HFFc6 (cell line): ENCODE results near the gene FOXP1. TPM values are rescaled to one million over a fixed set of nuclear protein-coding genes. Genes with fewer than 3 reads are reported as not detected.

ENCODE experiments used
- DNase-seq: peaks from one replicate; pipeline ENCODE4 v3.0.0-alpha.2; 2018
- H3K27ac Mint-ChIP-seq: 2 replicates; pipeline ENCODE4 v1.8.0; 2020; ENCODE audit warnings: mild to moderate bottlenecking, mixed read lengths
- H3K27me3 Mint-ChIP-seq: 2 replicates; pipeline ENCODE4 v1.8.0; 2021; ENCODE audit warnings: mild to moderate bottlenecking, moderate library complexity, mixed read lengths; ENCODE audit not compliant: insufficient read depth
- H3K36me3 Mint-ChIP-seq: 2 replicates; pipeline ENCODE4 v1.8.0; 2021; ENCODE audit warnings: low read depth, mixed read lengths
- H3K4me1 Mint-ChIP-seq: 2 replicates; pipeline ENCODE4 v1.8.0; 2020; ENCODE audit warnings: low read depth, mixed read lengths
- H3K4me3 Mint-ChIP-seq: 2 replicates; pipeline ENCODE4 v1.8.0; 2020; ENCODE audit warnings: mild to moderate bottlenecking, moderate library complexity, mixed read lengths
- H3K9me3 Mint-ChIP-seq: 2 replicates; pipeline ENCODE4 v1.8.0; 2020; ENCODE audit warnings: mild to moderate bottlenecking, mixed read lengths
- total RNA-seq, 6 experiments: library from RNA; stranded (reverse); fragmentation: NEBNext Ultra II Directional; extraction: Animal tissue kit (Norgen Biotek cat#: 25700); gene quantifications; 2 replicates in 1 of 6; 3 replicates in 5 of 6; pipeline ENCODE4 v1.2.3, GENCODE V29; 2021
- TF ChIP-seq, protein P1 (sequence below): fragments of 200-600 bp; sonication (generic); IDR thresholded peaks from 2 replicates; pipeline ENCODE4 v1.5.0; 2021; ENCODE audit warnings: antibody characterized with exemption, mild to moderate bottlenecking

The FOXP1 gene
- total RNA-seq, 6 experiments from 2014 or later: 32.2 to 59.3 (median 52.0) TPM

- Mint-ChIP-seq H3K27ac (no peak overlapping the region), H3K36me3 (peaks cover 52% of the 10 kb centered on the region), H3K27me3 (no peaks in the 10 kb centered on the region), H3K9me3 (no peaks in the 10 kb centered on the region), H3K4me1 (peaks cover 27% of the 10 kb centered on the region), H3K4me3 (no peak overlapping the region)
- TF ChIP-seq, protein P1, sequence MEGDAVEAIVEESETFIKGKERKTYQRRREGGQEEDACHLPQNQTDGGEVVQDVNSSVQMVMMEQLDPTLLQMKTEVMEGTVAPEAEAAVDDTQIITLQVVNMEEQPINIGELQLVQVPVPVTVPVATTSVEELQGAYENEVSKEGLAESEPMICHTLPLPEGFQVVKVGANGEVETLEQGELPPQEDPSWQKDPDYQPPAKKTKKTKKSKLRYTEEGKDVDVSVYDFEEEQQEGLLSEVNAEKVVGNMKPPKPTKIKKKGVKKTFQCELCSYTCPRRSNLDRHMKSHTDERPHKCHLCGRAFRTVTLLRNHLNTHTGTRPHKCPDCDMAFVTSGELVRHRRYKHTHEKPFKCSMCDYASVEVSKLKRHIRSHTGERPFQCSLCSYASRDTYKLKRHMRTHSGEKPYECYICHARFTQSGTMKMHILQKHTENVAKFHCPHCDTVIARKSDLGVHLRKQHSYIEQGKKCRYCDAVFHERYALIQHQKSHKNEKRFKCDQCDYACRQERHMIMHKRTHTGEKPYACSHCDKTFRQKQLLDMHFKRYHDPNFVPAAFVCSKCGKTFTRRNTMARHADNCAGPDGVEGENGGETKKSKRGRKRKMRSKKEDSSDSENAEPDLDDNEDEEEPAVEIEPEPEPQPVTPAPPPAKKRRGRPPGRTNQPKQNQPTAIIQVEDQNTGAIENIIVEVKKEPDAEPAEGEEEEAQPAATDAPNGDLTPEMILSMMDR: no peak
- peak; percentile 29 for DNase-seq
Observed at GRCh38 chr3:70973558-70973957, 610.0 kb downstream of the FOXP1 start.

GRCh38 chr3:70972855-70973254 is 610.7 kb downstream of the FOXP1 start:
- Mint-ChIP-seq H3K4me3 (no peak overlapping the region), H3K4me1 (peaks cover 28% of the 10 kb centered on the region), H3K27ac (no peak overlapping the region), H3K9me3 (no peaks in the 10 kb centered on the region), H3K36me3 (peaks cover 52% of the 10 kb centered on the region), H3K27me3 (no peaks in the 10 kb centered on the region)
- no peak for DNase-seq
- TF ChIP-seq, protein P1: no peak

DNA sequence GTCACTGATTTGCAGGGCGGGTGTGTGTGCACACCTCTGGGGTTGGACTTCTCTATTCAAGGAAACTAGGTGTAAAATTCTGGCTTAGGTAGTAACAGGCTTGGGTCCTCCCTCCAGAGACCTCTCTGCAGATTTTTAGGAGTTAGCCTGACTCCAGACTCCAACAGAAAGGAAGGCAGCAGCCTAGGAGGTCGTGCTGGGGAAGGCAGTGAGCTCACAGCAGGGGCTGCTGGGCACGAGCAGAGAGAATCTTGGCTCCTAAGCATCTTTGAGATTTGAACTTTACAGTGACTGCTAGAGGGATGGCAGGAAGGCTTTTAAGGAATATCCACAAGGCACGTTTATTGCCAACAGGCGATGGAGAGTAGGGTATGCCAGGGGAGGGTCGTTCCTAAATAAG is 612.6 kb downstream of the FOXP1 start:
- Mint-ChIP-seq H3K4me3 (no peak overlapping the region), H3K36me3 (peaks cover 41% of the 10 kb centered on the region), H3K27ac (no peak overlapping the region; the same call in 1 of the 2 replicates), H3K9me3 (no peaks in the 10 kb centered on the region), H3K4me1 (peaks cover 28% of the 10 kb centered on the region), H3K27me3 (no peaks in the 10 kb centered on the region; the same call in 1 of the 2 replicates)
- TF ChIP-seq, protein P1: no peak
- no peak for DNase-seq

GRCh38 chr3:70970171-70970570 is 613.4 kb downstream of the FOXP1 start:
- no peak overlapping the region; the same call in 1 of the 2 replicates for H3K27ac Mint-ChIP-seq
- peaks cover 40% of the 10 kb centered on the region for H3K36me3 Mint-ChIP-seq
- no peaks in the 10 kb centered on the region for H3K9me3 Mint-ChIP-seq
- peaks cover 2% of the 10 kb centered on the region; the same call in 1 of the 2 replicates for H3K27me3 Mint-ChIP-seq
- TF ChIP-seq, protein P1: no peak
- peaks cover 28% of the 10 kb centered on the region for H3K4me1 Mint-ChIP-seq
- DNase-seq: no peak
- H3K4me3 Mint-ChIP-seq: no peak overlapping the region

DNA sequence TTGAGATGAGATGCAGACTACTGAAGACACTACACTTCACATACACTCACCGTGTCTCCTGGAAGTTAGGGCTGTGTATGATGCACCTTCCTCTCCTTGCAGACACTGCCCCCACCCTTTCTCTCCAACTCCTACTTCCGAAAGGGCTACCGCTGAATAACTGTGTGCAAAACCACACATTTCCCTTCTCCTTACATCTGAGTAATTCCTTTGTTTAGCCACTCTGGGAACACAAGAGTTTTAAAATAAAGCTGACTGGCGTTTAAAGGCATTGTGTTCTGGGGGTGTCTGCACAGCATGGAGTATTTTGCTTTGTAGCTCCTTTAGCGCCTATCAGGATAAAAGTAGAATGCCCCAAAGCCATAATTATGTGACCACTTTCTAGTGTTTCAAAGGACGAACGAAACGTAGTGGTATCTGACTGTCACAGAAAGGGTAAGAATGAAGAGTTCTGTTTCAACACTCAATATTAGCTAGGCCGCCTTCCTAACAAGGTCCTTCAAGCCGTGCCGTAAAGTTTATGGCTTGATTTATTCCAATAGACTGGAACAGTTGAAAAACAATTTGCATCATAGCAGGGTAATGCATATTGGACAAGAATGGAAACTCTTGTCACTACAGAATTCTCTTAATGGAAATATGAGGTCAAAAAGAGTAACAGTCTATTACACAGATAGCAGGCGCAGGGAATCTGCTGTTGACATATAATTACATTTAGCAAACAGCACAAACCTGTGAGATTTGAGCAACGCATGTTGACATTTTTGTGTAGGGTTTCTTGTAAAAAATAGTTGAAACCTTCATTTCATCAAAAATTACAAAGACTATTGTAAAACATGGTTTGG is 619.9 kb downstream of the FOXP1 start:
- Mint-ChIP-seq H3K36me3 (peaks cover 45% of the 10 kb centered on the region), H3K27me3 (peaks cover 2% of the 10 kb centered on the region; the same call in 1 of the 2 replicates), H3K4me1 (peaks cover 2% of the 10 kb centered on the region; the same call in 1 of the 2 replicates), H3K4me3 (no peak overlapping the region), H3K9me3 (no peaks in the 10 kb centered on the region), H3K27ac (no peak overlapping the region)
- TF ChIP-seq, protein P1: no peak
- DNase-seq: no peak
